D721Med (cell line): ENCODE measurements around the gene MROH7.

ENCODE experiments used
- DNase-seq: peaks from one replicate; pipeline ENCODE4 v3.0.0; 2011; ENCODE audit warnings: low spot score; ENCODE audit not compliant: insufficient read length
- FAIRE-seq: peaks from 2 replicates; lab custom pipeline; 2011; peaks lifted over from hg19 to GRCh38; lab: Jason Lieb, UNC
- TF ChIP-seq, protein P1 (sequence below): IDR thresholded peaks from 2 replicates; pipeline ENCODE4 v1.5.1; 2012; ENCODE audit warnings: mild to moderate bottlenecking, control low read depth; ENCODE audit not compliant: insufficient read depth; ENCODE audit errors: missing control alignments

Gene MROH7

DNA sequence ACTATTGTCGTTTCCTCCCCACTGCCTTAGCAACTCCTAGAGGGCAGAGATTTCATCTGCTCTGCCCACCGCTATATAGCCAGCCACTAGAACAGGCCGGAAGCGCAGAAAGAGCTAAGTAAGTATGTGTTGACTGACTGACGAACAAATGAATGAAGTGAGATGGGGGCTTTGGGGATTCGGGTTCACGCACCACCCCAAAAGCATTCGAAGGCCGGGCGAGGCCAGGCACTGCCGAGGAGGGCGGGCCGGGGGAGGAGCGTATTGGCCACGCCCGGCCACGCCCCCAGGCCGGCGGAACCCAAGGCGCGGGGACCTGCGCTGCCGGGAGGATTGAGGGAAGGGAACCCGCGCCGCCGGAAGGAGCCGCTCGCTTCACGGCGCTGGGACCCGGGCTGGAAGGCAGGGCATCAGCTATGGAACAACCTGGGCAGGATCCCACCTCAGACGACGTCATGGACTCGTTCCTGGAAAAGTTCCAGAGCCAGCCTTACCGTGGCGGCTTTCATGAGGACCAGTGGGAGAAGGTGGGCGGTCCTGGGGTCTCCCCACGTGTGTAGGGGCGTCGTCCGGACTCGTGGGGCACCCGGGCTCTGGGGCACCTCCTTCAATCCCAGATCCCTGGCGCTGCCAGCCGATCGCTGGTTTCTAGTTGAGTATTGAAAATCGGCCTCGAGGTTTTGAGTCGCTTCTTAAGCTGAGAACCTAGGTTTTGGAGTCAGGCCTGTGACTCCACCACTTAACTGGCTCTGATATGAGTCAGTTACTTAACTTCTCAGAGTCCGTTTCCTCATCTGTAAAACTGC, 74.1 kb downstream of the MROH7 start, which contains the start of gene TTC4:
TTC4 (plus strand) TSS at position 369 of the 806 bp plus-strand sequence; CDS start at position 417, 48 bp downstream.
- DNase-seq (peak; percentile 62), FAIRE-seq (no peak)
- TF ChIP-seq, protein P1, sequence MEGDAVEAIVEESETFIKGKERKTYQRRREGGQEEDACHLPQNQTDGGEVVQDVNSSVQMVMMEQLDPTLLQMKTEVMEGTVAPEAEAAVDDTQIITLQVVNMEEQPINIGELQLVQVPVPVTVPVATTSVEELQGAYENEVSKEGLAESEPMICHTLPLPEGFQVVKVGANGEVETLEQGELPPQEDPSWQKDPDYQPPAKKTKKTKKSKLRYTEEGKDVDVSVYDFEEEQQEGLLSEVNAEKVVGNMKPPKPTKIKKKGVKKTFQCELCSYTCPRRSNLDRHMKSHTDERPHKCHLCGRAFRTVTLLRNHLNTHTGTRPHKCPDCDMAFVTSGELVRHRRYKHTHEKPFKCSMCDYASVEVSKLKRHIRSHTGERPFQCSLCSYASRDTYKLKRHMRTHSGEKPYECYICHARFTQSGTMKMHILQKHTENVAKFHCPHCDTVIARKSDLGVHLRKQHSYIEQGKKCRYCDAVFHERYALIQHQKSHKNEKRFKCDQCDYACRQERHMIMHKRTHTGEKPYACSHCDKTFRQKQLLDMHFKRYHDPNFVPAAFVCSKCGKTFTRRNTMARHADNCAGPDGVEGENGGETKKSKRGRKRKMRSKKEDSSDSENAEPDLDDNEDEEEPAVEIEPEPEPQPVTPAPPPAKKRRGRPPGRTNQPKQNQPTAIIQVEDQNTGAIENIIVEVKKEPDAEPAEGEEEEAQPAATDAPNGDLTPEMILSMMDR, result no peak

DNA sequence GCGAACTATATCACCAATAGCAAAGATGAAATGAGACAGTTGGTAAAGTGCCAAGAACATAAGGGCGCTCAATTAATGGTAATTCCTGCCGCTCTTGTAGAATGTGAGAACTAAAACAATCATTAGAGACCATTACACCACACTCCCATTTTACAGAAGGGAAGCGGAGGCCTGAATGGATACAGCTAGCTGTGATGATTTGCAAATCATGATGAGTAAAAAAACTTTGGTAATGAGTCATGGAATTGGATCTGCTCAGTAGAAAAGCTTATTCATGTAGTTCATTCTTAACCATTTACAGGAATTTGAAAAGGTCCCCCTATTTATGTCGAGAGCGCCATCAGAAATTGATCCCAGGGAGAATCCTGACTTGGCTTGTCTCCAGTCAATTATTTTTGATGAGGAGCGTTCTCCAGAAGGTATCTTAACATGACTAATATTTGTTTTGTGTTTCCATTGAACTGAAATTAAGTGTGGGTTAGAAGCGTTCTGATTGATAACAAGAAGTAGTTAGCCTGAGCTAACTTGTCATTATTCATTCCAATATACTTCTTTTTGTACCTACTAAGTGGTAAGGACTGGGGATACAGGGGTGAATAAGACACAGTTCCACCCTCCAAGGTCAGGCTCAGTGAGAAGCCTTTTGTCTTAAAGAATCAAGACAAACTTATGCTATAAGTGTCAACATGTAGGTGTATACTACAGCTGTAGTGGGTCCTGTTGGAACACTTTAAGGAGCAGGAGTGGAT, 74.9 kb downstream of the MROH7 start:
- DNase-seq (no peak), FAIRE-seq (no peak)
- TF ChIP-seq, protein P1, result no peak

DNA sequence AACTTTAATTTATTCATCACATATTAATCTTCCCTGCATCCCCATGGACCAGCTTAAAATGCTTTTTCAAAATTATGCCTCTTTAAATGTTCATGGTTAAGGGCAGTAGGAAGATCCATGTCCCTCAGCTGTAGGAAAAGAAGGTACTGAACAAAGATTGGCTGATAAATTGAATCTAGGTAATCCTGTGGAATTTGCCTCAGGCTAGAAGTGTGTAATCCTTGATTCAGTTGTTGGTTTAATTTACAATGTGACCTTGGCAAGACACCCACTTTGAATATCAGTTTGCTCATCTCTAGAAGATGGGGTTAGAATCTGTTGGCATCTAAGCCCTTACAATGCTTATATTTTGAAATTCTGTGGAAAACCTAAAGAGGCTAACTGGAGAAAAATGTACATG, 80.1 kb downstream of the MROH7 start:
- TF ChIP-seq, protein P1, result no peak
- no peak for FAIRE-seq
- no peak for DNase-seq

DNA sequence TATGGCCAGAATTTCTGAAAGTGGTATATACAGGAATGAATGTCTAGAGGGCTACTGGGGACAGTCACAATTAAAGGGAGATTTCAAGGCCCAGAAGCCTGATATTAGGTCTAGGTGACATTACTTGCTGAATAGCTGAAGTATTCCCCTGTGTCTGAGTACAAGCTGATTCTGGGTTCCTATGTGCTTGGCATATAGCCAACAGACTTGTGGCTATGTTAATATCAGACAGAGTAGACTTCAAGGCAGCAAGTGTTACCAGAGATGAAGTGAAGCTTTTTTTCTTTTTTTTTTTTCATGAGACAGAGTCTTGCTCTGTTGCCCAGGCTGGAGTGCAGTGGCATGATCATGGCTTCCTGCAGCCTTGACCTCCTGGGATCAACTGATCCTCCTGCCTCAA, 82.4 kb downstream of the MROH7 start:
- TF ChIP-seq, protein P1, result no peak
- FAIRE-seq, result no peak
- no peak for DNase-seq

DNA sequence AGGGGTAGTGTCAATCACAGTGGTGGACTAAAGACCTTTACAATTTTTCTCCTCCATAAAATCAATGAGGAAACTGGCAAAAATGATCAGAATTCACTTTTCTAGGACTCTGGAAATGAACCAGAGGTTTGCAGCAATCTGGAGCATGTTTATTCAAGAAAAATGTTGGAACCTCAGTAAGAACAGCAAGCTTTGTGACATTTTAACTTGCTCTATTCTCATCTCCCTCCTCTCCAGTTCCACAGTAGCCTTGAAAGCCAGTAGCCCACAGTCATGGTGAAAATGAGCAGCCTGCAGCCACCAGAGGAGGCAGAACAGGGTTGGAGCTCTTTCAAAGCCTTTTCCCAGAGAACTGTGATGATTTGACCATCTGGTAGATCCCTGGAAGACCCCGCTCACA, 83.2 kb downstream of the MROH7 start:
- FAIRE-seq, result no peak
- TF ChIP-seq, protein P1, result no peak
- no peak for DNase-seq

DNA sequence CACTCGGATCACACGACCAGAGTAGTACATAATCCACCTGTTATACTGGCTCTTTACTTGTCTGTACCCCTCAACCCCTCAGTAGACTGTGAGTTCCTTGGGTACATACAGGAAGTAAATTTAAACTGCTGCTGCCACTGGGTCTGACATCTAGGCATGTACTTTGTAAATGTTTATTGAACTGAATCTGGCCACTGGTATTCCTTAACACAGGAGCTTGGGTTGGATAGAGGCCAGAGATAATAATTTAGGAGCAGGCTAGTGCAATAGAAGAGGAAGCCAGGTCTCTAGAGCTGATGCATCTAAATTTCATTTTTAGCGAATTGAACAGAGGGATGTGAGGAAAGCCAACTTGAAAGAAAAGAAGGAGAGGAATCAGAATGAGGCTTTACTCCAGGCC, 86.4 kb downstream of the MROH7 start:
- TF ChIP-seq, protein P1, result no peak
- FAIRE-seq (no peak), DNase-seq (no peak)
